ENCODE results near the gene GLDN.

- no peak for TF ChIP-seq FOXM1 (IDR thresholded peaks at IDR 0.05; ENCODE audit: borderline replicate concordance, low read depth)
- TF ChIP-seq USF1 (IDR thresholded peaks at IDR 0.05) = no peak
- no peak for TF ChIP-seq TAF1 (IDR thresholded peaks at IDR 0.05; ENCODE audit: low read depth)
- no peak for TF ChIP-seq RAD21 (IDR thresholded peaks at IDR 0.05; ENCODE audit: low read depth)
- TF ChIP-seq EP300 (IDR thresholded peaks at IDR 0.05; ENCODE audit: borderline replicate concordance) = no peak
- no peak for TF ChIP-seq REST (IDR thresholded peaks at IDR 0.05; ENCODE audit: low read depth)
- TF ChIP-seq TCF12 (IDR thresholded peaks at IDR 0.05; ENCODE audit: low read depth) = no peak
Measured at GRCh38 chr15:51403946-51404695, 62.7 kb downstream of the GLDN start.

Measured in Ishikawa (cell line).